H9 (cell line): ENCODE data around the gene MYH16. TPM values are rescaled to one million over a fixed set of nuclear protein-coding genes. Genes with fewer than 3 reads are reported as not detected.

ENCODE experiments used
- DNase-seq: peaks from one replicate; pipeline ENCODE4 v3.0.0-alpha.2; 2017
- H2AFZ ChIP-seq: one replicate; pipeline ENCODE4 v1.6.1; 2013; ENCODE audit warnings: mild to moderate bottlenecking, low read length, control low read depth, moderate library complexity
- H2AK5ac ChIP-seq: 2 replicates; pipeline ENCODE4 v1.6.1; 2013; ENCODE audit warnings: low read length, control low read depth, mixed read lengths; ENCODE audit not compliant: insufficient read length
- H2BK120ac ChIP-seq: one replicate; pipeline ENCODE4 v1.6.1; 2013; ENCODE audit warnings: low read depth, mild to moderate bottlenecking, low read length, control low read depth, inconsistent platforms; ENCODE audit not compliant: poor library complexity, severe bottlenecking
- H2BK12ac ChIP-seq: 2 replicates; pipeline ENCODE4 v1.6.1; 2013; ENCODE audit warnings: low read length, control low read depth, mixed read lengths, low read depth; ENCODE audit not compliant: insufficient read length
- H2BK15ac ChIP-seq: 2 replicates; pipeline ENCODE4 v1.6.1; 2013; ENCODE audit warnings: low read depth, low read length, control low read depth
- H2BK20ac ChIP-seq: one replicate; pipeline ENCODE4 v1.6.1; 2013; ENCODE audit warnings: low read depth, mild to moderate bottlenecking, low read length, control low read depth, inconsistent platforms; ENCODE audit not compliant: poor library complexity, severe bottlenecking
- H2BK5ac ChIP-seq: 2 replicates; pipeline ENCODE4 v1.6.1; 2013; ENCODE audit warnings: low read length, control low read depth, mixed read lengths; ENCODE audit not compliant: insufficient read length
- H3K14ac ChIP-seq: 2 replicates; pipeline ENCODE4 v1.6.1; 2013; ENCODE audit warnings: low read length, control low read depth; ENCODE audit not compliant: insufficient read depth
- H3K18ac ChIP-seq: 2 replicates; pipeline ENCODE4 v1.6.1; 2013; ENCODE audit warnings: low read depth, mild to moderate bottlenecking, mixed read lengths, low read length, control low read depth; ENCODE audit not compliant: insufficient read length
- H3K23ac ChIP-seq: 2 replicates; pipeline ENCODE4 v1.6.1; 2013; ENCODE audit warnings: low read length, control low read depth, mixed read lengths, low read depth; ENCODE audit not compliant: insufficient read length
- H3K23me2 ChIP-seq: 2 replicates; pipeline ENCODE4 v1.6.1; 2013; ENCODE audit warnings: low read depth, mild to moderate bottlenecking, mixed read lengths, low read length, control low read depth; ENCODE audit not compliant: insufficient read length, poor library complexity, severe bottlenecking
- H3K27ac ChIP-seq: 2 replicates; pipeline ENCODE4 v1.5.1; 2013; ENCODE audit warnings: low read length, control low read depth, mixed read lengths, low read depth; ENCODE audit not compliant: insufficient read length
- H3K27me3 ChIP-seq: 2 replicates; pipeline ENCODE4 v1.6.1; 2013; ENCODE audit warnings: low read length, control low read depth, inconsistent platforms; ENCODE audit not compliant: insufficient read depth
- H3K4ac ChIP-seq: 2 replicates; pipeline ENCODE4 v1.6.1; 2013; ENCODE audit warnings: low read depth, mild to moderate bottlenecking, control low read depth, inconsistent platforms, low read length, moderate library complexity
- H3K4me1 ChIP-seq: 2 replicates; pipeline ENCODE4 v1.6.1; 2013; ENCODE audit warnings: low read length, control low read depth, inconsistent platforms; ENCODE audit not compliant: insufficient read depth
- H3K4me2 ChIP-seq: 2 replicates; pipeline ENCODE4 v1.6.1; 2013; ENCODE audit warnings: low read length, control low read depth, mixed read lengths; ENCODE audit not compliant: insufficient read length, insufficient read depth
- H3K56ac ChIP-seq: 2 replicates; pipeline ENCODE4 v1.6.1; 2013; ENCODE audit warnings: low read depth, mild to moderate bottlenecking, mixed read lengths, low read length, control low read depth; ENCODE audit not compliant: insufficient read length
- H3K79me1 ChIP-seq: 2 replicates; pipeline ENCODE4 v1.6.1; 2013; ENCODE audit warnings: low read depth, mild to moderate bottlenecking, moderate library complexity, low read length, control low read depth, inconsistent platforms; ENCODE audit not compliant: insufficient read depth, poor library complexity, severe bottlenecking
- H3K79me2 ChIP-seq: 2 replicates; pipeline ENCODE4 v1.6.1; 2013; ENCODE audit warnings: low read length, control low read depth, inconsistent platforms; ENCODE audit not compliant: insufficient read depth
- H3K9ac ChIP-seq: 2 replicates; pipeline ENCODE4 v1.6.1; 2013; ENCODE audit warnings: low read length, control low read depth, mixed read lengths; ENCODE audit not compliant: insufficient read length; ENCODE audit errors: extremely low read depth
- H3K9me3 ChIP-seq: one replicate; pipeline ENCODE4 v1.6.1; 2013; ENCODE audit warnings: low read depth, low read length, inconsistent platforms; ENCODE audit not compliant: control insufficient read depth
- H3T11ph ChIP-seq: one replicate; pipeline ENCODE4 v1.6.1; 2013; ENCODE audit warnings: mild to moderate bottlenecking, low read length, control low read depth, inconsistent platforms
- H4K20me1 ChIP-seq: one replicate; pipeline ENCODE4 v1.6.1; 2013; ENCODE audit not compliant: control insufficient read depth, insufficient read length, insufficient read depth
- H4K5ac ChIP-seq: 2 replicates; pipeline ENCODE4 v1.6.1; 2013; ENCODE audit warnings: low read depth, mild to moderate bottlenecking, mixed read lengths, low read length, control low read depth; ENCODE audit not compliant: insufficient read length
- H4K8ac ChIP-seq: replicated peaks from 2 replicates; pipeline ENCODE4 v1.6.1; 2013; ENCODE audit warnings: low read length, control low read depth, mixed read lengths, low read depth; ENCODE audit not compliant: insufficient read length
- H4K91ac ChIP-seq: 2 replicates; pipeline ENCODE4 v1.6.1; 2013; ENCODE audit warnings: low read depth, mild to moderate bottlenecking, moderate library complexity, mixed read lengths, low read length, control low read depth; ENCODE audit not compliant: insufficient read length
- H3K27ac Mint-ChIP-seq, 3 experiments: 2 replicates in 2 of 3; 3 replicates in 1 of 3; pipeline ENCODE4 v1.8.0; 2020 to 2021; ENCODE audit warnings: mixed read lengths in 3 of 3, mild to moderate bottlenecking in 1 of 3, moderate library complexity in 1 of 3
- H3K27me3 Mint-ChIP-seq: 2 replicates; pipeline ENCODE4 v1.8.0; 2021; ENCODE audit warnings: low read depth, mild to moderate bottlenecking, moderate library complexity, mixed read lengths
- H3K36me3 Mint-ChIP-seq, 3 experiments: 2 replicates in 2 of 3; 3 replicates in 1 of 3; pipeline ENCODE4 v1.8.0; 2020 to 2021; ENCODE audit warnings: low read depth in 3 of 3, mixed read lengths in 3 of 3; ENCODE audit not compliant: insufficient read depth in 1 of 3
- H3K4me1 Mint-ChIP-seq, 2 experiments: 2 replicates each; pipeline ENCODE4 v1.8.0; 2020; ENCODE audit warnings: mixed read lengths in 2 of 2
- H3K4me3 Mint-ChIP-seq, 2 experiments: 2 replicates in 1 of 2; 3 replicates in 1 of 2; pipeline ENCODE4 v1.8.0; 2020 to 2021; ENCODE audit warnings: mild to moderate bottlenecking in 2 of 2, mixed read lengths in 2 of 2, moderate library complexity in 1 of 2
- H3K9me3 Mint-ChIP-seq, 2 experiments: 2 replicates in 1 of 2; 3 replicates in 1 of 2; pipeline ENCODE4 v1.8.0; 2020; ENCODE audit warnings: mild to moderate bottlenecking in 2 of 2, mixed read lengths in 2 of 2, moderate library complexity in 1 of 2
- WGBS: extraction: QIAGEN DNeasy Blood & Tissue Kit; methylation state at CpG from one replicate; pipeline ENCODE4 v1.1.7; 2013; ENCODE audit warnings: missing lambda C conversion rate, low lambda C conversion rate, mixed read lengths; ENCODE audit not compliant: insufficient read length; ENCODE audit errors: extremely low coverage; 5-methylcytosine and 5-hydroxymethylcytosine counted together
- total RNA-seq: library from RNA; stranded (reverse); gene quantifications from 2 replicates; pipeline ENCODE4 v1.2.1, GENCODE V29; 2021
- TF ChIP-seq, protein P1 (sequence below): fragments of 200-600 bp; sonication (generic); conservative IDR thresholded peaks from 3 replicates; pipeline ENCODE4 v1.8.0; 2021; ENCODE audit warnings: antibody characterized with exemption, mild to moderate bottlenecking

Gene MYH16
- total RNA-seq, 1 experiment from 2014 or later = not detected

DNA sequence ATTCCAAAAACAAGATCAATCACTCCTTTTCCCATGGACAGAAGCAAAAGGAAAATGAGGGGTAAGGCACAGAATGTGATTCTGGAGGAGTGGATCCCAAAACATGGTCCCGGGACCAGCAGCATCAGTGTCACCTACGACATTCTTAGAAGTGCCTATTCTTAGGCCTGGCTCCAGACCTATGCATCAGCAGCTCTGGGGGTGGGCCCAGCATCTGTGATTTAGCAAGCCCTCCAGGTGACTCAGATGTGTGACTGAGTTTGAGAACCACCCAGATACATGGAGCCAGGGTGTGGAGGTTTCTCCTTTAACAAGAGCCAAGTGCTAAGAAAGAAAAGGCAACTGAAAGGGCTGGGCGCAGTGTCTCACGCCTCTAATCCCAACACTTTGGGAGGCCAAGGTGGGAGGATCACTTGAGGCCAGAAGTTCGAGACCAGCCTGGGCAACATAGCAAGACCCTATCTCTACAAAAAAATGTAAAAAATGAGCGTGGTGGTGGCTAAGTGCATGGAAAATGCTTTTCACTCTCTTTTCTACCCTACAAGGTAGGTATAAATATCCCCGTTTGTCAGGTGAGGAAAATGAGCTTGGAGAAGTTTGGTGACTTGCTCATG is 35.9 kb downstream of the MYH16 start:
- no peak overlapping the region for H3K4me3 Mint-ChIP-seq
- H3K9me3 Mint-ChIP-seq = peaks cover 4 to 5% of the 10 kb centered on the region in 2 experiments; a peak in 4 of 5 replicates
- TF ChIP-seq, protein P1, sequence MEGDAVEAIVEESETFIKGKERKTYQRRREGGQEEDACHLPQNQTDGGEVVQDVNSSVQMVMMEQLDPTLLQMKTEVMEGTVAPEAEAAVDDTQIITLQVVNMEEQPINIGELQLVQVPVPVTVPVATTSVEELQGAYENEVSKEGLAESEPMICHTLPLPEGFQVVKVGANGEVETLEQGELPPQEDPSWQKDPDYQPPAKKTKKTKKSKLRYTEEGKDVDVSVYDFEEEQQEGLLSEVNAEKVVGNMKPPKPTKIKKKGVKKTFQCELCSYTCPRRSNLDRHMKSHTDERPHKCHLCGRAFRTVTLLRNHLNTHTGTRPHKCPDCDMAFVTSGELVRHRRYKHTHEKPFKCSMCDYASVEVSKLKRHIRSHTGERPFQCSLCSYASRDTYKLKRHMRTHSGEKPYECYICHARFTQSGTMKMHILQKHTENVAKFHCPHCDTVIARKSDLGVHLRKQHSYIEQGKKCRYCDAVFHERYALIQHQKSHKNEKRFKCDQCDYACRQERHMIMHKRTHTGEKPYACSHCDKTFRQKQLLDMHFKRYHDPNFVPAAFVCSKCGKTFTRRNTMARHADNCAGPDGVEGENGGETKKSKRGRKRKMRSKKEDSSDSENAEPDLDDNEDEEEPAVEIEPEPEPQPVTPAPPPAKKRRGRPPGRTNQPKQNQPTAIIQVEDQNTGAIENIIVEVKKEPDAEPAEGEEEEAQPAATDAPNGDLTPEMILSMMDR = no peak

More for the DNA sequence above, 35.9 kb downstream of the MYH16 start:
- no CpG with 5 or more reads among the region's 7 CpGs for WGBS
- Mint-ChIP-seq H3K36me3 (peaks cover 0 to 8% (median 3%) of the 10 kb centered on the region in 3 experiments; a peak in 3 of 7 replicates), H3K4me1 (no peaks in the 10 kb centered on the region), H3K27ac (no peak overlapping the region), H3K27me3 (peaks cover 1% of the 10 kb centered on the region)
- Histone ChIP-seq H3K4me1 (no peaks in the 10 kb centered on the region), H3T11ph (no peak overlapping the region), H3K4me2 (no peak overlapping the region), H2BK12ac (no peak overlapping the region), H3K79me2 (no peaks in the 10 kb centered on the region), H3K14ac (no peak overlapping the region), H2BK5ac (no peak overlapping the region), H3K27ac (no peak overlapping the region), H4K5ac (no peak overlapping the region), H3K79me1 (no peaks in the 10 kb centered on the region), H3K18ac (no peak overlapping the region), H3K23me2 (peaks cover 4% of the 10 kb centered on the region), H3K9ac (no peak overlapping the region), H4K8ac (no peak overlapping the region), H3K27me3 (no peaks in the 10 kb centered on the region), H2BK15ac (no peak overlapping the region), H3K4ac (no peak overlapping the region), H3K56ac (no peak overlapping the region), H4K91ac (no peak overlapping the region), H2AFZ (no peak overlapping the region), H3K9me3 (no peaks in the 10 kb centered on the region), H4K20me1 (no peaks in the 10 kb centered on the region), H3K23ac (no peak overlapping the region), H2BK120ac (no peak overlapping the region), H2AK5ac (no peak overlapping the region), H2BK20ac (no peak overlapping the region)
- DNase-seq = no peak
